GM12873 (cell line): ENCODE measurements around the gene PRAC2.

Source experiments
- TF ChIP-seq, protein P1 (sequence below): IDR thresholded peaks from 2 replicates; pipeline ENCODE4 v1.5.1; 2012; ENCODE audit warnings: low read depth, mild to moderate bottlenecking, moderate library complexity, low read length, control low read depth; ENCODE audit not compliant: insufficient read depth; ENCODE audit errors: missing control alignments

PRAC2 gene

DNA sequence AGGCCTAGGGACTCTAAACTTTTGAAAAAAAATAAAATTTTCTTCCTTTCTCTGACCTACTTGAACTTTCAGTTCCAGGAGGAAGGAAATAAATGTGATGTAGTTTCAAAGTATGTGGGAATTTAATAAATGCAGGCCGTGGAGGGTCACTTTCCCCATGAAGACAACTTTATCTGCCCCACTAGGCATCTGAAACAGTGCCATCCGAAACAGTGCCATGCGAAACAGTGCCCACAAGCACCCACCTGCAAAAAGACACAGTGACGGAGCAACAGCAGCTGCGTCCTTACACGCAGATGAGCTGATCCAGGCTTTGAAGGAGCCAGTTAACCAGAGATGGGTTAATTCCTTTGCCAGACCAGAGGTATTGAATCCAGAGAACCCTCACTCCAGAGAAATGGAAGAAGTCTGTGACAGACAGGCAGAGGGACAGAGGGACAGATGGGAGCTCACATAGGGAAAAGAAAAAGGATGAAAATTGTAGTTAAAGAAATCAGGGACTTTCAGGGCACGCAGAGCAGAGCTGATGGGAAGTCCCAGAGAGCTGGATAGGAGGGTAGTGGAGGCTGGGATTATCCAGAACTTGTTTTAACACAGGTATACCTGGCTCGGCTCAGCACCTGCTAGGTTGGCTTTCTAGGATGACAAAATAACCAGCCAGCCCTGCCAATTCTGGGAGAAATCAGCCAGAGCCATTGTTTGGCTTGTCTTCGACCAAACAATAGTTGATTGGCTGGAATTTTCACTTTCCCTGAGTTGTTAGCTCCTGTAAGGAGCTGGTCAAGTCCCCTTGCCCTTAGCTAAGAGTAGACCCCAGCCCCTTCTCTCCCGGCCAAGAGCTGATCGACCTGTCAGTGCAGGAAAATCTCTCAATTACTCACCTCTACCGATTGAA lies 22.6 kb downstream of the PRAC2 start:
- TF ChIP-seq, protein P1, sequence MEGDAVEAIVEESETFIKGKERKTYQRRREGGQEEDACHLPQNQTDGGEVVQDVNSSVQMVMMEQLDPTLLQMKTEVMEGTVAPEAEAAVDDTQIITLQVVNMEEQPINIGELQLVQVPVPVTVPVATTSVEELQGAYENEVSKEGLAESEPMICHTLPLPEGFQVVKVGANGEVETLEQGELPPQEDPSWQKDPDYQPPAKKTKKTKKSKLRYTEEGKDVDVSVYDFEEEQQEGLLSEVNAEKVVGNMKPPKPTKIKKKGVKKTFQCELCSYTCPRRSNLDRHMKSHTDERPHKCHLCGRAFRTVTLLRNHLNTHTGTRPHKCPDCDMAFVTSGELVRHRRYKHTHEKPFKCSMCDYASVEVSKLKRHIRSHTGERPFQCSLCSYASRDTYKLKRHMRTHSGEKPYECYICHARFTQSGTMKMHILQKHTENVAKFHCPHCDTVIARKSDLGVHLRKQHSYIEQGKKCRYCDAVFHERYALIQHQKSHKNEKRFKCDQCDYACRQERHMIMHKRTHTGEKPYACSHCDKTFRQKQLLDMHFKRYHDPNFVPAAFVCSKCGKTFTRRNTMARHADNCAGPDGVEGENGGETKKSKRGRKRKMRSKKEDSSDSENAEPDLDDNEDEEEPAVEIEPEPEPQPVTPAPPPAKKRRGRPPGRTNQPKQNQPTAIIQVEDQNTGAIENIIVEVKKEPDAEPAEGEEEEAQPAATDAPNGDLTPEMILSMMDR = no peak

DNA sequence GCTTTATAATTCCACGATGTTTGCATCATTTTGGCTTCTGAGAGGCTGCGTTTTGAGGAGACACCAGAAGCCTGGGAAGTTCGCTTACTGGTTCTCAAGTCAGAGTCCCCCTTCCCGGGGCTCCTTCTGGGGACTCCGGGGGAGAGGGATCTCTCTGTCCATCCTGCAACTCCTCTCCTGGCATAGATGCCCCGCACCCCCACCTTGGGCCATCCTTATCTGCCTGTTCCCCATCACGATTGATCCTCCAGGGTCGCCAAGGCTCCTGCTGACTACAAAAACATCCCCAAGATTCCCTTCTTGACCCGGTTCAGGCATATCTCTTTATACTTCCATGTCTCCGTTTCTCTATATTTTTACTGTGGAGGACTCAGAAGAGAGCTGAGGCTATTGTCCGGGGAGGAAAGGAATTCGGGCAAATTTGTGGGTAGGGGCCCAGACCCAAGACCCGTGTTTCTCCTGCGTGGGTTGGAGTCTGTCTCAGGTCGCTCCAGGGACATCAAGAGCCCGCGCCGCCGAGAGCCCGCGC lies 24.0 kb downstream of the PRAC2 start:
- TF ChIP-seq, protein P1 = no peak

DNA sequence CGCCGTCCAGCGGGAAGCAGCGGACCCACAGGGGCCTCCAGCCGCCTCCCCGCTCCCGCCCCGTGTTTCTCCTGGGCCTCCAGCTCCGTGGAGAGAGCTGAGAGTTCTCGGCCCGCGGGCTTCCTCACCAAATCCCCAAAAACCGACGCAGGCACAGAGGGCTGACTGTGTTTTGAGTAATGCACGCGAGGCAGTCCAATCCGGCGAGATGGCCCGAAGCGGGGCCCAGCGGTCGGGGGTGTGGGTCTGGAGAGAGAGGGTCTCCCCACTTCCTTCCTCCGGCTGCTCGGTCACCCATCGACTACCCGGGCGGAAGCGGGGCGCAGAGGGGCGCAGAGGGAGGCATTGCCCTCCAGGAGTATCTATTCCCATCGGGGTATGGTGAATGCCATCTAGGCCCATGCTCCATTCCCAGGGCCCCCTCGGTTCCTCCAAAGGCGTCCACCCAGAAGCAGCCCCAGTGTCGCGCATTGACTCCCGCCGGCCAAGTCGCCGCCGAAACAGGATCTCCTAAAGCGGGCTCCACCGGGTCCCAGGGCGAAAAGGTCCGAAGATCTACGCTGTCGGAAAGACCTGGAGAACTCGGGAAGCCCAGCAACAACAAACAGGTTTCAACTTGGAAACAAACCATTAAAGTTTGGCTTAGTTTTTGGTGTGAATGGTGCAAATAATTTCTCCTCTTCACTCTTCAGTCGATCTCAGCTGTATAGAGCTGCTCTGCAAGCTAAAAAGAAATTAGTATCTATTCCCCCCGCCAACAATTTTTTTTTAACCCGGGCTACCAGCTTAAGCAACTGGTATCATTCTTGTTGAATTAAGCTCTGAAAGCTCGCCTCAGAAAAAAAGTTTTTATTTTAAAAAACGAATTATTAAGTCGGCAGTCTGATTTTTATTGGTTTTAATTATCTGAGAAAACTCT lies 24.7 kb downstream of the PRAC2 start:
- TF ChIP-seq, protein P1 = no peak

DNA sequence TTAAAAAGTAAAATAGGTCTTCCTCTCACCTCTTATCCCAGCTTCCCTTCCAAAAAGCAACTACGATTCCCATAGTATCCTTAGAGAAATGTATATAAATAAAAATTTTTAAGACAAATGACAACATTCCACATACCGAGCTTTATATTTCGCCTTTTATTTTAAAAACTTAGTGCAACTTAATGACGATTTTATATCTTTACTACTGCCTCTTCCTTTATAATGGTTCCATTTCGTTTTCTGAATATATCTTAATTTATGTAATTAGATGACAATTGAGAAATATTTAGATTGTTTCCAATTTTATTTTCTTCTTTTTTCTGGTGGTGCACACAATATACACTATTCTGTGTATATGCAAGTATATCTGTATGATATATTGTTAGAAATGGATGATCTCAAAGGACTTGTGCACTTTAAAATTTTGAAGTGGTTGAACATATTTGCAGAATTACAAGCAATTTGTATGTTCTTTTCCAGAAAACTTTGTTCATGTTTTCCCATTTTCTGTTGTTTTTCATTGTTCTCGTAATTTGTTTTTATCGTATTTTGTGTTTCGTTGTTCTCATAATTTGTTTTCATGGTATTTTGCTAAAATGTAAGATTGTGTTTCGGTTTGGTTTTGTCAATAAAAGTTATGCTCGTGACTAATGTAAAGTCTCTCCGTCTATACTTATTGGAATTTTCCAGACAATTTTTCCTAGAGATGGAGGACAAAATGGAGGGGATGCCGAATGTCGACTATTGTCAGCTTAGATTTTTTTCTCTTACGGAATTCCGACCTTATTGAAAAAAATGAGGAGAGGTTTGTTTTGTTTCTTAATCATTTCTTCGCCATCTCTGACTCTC lies 26.0 kb downstream of the PRAC2 start:
- TF ChIP-seq, protein P1 = no peak

DNA sequence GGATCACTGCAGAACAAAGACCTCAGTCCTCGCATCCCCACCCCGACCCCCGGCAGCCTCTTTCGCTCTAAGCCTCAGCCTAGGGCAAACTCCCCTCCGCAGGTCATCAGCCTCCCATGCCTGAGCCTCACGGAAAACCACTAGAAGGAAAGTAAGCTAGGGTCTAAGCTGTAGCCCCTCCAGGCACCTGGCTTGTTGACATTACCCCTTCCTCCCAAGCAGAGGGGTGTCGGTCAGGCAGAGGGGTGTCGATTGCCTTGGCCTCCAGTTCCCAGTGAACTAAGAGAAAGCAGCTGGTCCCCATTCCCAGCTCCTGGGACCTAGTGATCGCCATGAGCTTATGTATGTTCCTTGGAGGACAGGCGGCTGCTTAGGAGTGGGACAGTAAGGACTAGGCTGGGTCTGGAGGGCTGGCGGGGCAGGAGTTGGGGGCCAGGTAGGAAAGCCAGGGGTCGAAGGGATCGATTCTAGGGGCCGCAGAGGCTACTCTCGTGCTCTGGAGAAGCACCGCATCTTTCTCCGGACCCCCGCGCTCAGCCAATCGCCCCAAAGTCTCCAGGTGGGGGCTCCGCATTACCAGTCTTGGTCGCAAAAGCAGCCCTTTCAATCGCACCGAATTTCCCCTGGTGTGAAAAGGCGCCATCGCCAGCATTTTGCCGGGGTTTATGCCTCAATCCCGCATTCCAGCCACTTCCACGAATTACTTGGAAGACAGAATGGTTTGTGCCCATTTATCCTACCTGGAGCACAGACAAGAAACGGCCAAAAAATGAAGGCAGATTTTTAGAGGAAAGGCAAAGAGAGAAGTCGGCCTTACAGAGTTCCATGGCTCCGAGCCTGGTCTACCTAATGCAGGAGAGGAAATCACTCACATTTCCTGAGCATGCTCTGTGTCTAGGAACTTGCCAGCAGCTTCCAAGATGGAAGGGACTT lies 26.9 kb downstream of the PRAC2 start:
- TF ChIP-seq, protein P1 = no peak

DNA sequence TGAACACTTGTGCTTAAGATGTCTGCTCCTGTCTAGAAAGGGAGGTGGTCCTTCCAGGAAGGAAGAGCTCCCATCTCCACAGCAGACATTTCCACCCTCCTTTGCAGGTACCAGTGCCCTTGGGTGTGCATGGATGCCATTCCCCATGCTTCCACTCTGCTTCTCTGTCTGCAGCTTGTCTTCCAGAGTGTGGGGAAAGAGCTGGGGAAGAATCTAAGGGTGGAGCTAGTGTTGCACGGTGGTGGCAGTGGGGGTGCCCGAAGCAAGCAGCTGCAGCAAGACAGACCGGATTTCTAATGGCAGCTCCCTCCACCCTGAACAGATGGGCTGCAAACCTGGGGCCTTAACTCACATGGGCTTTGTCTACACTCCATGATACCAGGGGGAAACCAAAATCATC lies 28.2 kb downstream of the PRAC2 start:
- TF ChIP-seq, protein P1 = no peak
